Activated CD4-positive, CD25-positive, alpha-beta regulatory T cell treated with anti-CD3 and anti-CD28 coated beads, Interleukin-2, amount 50 U/mL, for 72 hours (primary cell): Measurements from ENCODE around the gene ANKHD1.
"Not testable (repeated sequence)": the region's sequence is repeated elsewhere in the genome, so short reads cannot be mapped to it uniquely, and the experiment has no call there.

ENCODE experiments used
- DNase-seq: peaks from one replicate; pipeline ENCODE4 v3.0.0; 2021

ANKHD1 gene

DNA sequence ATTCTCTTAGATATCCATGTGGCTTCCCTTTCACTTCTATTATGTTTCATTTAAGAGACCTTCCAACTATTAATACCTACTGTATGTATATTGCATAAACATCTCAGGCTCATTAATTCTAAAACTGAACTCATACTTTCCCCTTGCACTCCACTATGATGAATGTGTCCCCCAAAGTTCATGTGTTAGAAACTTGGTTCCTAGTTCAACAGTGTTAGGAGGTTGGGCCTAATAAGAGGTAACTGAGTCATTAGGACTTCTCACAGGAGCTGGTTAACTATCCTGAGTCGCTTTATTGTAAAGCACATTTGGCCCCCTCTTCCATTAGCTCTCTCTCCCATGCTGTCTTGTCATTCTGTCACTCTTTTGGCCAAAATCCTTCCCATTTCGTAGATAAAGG is 22.0 kb downstream of the ANKHD1 start:
- DNase-seq, result no peak

DNA sequence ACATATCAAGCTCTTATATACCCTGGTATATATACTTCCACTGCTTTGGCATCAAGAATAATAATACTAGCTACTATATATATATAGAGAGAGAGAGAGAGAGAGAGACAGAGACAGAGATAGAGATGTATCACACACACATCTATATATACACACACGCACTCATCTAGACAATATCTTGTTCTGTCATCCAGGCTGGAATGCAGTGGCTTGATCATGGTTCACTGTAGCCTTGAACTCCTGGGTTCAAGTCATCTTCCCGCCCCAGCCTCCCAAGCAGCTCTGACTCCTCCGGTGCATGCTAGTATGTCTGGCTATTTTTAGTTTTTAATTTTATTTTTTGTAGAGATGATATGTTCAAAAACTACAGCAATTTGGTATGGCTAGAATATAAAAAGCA is 22.5 kb downstream of the ANKHD1 start:
- no peak for DNase-seq

DNA sequence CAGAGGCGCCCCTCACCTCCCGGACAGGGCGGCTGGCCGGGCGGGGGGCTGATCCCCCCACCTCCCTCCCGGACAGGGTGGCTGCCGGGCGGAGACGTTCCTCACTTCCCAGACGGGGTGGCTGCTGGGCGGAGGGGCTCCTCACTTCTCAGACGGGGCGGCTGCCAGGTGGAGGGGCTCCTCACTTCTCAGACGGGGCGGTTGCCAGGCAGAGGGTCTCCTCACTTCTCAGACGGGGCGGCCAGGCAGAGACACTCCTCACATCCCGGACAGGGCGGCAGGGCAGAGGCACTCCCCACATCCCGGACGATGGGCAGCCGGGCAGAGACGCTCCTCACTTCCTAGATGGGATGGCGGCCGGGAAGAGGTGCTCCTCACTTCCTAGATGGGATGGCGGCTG is 26.1 kb downstream of the ANKHD1 start:
- DNase-seq, result not testable (repeated sequence)

GRCh38 chr5:140429724-140430123 is 28.1 kb downstream of the ANKHD1 start:
- DNase-seq, result no peak

- no peak for DNase-seq
These were observed 30.6 kb downstream of the ANKHD1 start for GRCh38 chr5:140432212-140432611.

GRCh38 chr5:140432916-140433315 is 31.3 kb downstream of the ANKHD1 start:
- DNase-seq, result no peak

DNA sequence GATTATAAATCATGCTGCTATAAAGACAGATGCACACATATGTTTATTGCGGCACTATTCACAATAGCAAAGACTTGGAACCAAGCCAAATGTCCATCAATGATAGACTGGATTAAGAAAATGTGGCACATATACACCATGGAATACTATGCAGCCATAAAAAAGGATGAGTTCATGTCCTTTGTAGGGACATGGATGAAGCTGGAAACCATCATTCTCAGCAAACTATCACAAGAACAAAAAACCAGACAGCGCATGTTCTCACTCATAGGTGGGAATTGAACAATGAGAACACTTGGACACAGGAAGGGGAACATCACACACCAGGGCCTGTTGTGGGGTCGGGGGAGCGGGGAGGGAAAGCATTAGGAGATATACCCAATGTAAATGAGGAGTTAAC is 55.7 kb downstream of the ANKHD1 start:
- not testable (repeated sequence) for DNase-seq

DNA sequence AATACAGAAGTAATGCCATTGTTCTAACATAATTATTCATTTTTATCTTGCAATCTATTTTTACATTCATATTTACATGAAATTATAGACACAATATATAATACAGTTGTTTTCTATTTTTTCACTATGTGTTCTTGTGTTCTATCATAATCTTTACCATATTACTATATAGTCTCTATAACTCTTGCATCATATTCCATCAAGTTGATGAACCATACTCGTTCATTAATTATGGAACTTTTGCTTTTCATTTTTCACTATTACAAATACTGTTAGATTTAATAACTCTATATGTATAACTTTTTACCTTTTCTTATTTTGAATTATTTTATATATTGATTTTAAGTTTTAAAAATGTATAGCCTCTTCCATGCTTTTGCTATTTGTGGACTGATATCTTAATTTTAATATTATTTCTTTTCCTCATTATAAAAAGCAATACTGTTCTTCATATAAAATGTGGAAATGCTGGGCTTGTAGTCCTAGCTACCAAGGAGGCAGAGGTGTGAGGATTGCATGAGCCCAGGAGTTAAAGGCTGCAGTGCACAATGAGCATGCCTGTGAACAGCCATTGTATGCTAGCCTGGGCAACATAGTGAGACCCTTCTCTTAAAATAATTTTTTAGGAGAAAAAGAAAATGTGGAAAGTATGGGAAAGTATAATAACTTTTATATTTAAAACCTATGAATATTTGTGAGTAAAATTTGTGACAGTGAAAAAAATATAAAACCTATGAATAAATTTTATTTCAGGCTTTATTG is 65.5 kb downstream of the ANKHD1 start:
- no peak for DNase-seq

- no peak for DNase-seq
These were observed 66.6 kb downstream of the ANKHD1 start for GRCh38 chr5:140468188-140468587.

DNA sequence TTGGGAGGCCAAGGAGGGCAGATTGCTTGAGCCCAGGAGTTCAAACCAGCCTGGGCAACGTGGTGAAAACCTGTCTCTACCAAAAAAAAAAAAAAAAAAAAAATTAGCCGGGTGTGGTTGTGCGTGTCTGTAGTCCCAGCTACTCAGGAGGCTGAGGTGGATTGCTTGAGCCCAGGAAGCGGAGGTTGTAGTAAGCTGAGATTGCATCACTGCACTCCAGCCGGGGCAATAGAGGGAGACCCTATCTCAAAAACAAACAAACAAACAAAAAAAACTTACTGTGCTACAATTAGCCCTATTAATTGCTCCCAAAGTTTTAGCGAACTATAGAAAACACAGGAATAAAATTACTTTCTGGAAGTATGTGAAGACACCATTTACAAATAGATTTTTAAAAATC is 67.6 kb downstream of the ANKHD1 start:
- DNase-seq, result no peak

- DNase-seq, result no peak
These were observed 78.8 kb downstream of the ANKHD1 start for GRCh38 chr5:140480310-140481014.

GRCh38 chr5:140481758-140482157 is 80.1 kb downstream of the ANKHD1 start:
- no peak for DNase-seq

- no peak for DNase-seq
These were observed 81.4 kb downstream of the ANKHD1 start for GRCh38 chr5:140483055-140483454.

- not testable (repeated sequence) for DNase-seq
These were observed 86.5 kb downstream of the ANKHD1 start for GRCh38 chr5:140488141-140488540.

GRCh38 chr5:140488914-140489313 is 87.3 kb downstream of the ANKHD1 start:
- no peak for DNase-seq

DNA sequence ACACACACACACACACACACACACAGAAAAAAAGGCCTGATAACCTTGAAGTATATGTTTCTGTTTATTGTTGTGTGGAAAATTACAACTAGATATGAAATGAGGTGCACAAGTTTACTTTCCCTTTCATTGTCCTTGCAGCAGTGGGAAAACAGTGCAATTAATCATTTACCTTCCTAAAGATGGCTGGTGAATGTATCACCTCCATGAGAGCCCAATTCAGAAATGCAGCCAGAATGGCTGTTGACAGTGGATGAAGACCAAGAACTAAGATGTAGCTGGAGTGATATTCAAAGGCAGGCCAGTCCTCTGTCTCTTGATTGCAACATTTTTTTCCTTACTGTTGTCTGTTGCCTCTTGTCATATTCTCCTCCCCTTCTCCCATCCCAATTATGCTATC is 96.3 kb downstream of the ANKHD1 start:
- no peak for DNase-seq

GRCh38 chr5:140498591-140498990 is 97.0 kb downstream of the ANKHD1 start:
- DNase-seq, result no peak

DNA sequence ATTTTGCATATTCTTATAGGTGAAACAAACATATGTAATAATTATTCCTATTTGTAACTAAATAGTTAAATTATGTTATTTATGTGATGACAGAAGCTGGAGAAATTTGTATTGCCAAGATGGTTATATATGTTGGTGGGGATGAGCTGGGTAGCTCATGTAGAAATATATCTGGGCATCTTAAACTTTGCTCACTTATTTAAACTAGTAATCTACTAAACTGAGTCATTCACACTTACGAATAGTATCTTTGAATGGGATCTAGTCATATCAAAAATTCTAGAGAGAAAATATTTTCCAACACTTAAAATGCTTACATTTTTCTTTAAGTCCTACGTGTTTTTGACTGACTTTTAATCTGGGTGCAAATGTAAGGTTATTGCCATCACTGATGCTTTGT is 101.2 kb downstream of the ANKHD1 start:
- no peak for DNase-seq

DNA sequence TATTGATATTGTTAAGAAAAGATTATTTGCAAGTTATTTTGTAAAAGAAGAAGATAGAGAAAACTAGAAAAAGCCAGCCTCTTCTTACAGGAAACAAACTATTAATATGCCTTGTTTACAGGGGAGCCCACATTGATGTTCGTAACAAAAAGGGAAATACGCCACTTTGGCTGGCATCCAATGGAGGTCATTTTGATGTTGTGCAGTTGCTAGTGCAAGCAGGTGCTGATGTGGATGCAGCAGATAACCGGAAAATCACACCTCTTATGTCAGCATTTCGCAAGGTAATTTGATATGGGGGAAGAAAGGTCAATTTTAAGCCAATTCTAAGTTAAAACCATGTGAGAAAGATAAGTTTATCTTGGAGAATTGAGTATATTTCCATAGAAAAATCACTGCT is 108.3 kb downstream of the ANKHD1 start:
- no peak for DNase-seq

GRCh38 chr5:140513124-140513523 is 111.5 kb downstream of the ANKHD1 start:
- no peak for DNase-seq

DNA sequence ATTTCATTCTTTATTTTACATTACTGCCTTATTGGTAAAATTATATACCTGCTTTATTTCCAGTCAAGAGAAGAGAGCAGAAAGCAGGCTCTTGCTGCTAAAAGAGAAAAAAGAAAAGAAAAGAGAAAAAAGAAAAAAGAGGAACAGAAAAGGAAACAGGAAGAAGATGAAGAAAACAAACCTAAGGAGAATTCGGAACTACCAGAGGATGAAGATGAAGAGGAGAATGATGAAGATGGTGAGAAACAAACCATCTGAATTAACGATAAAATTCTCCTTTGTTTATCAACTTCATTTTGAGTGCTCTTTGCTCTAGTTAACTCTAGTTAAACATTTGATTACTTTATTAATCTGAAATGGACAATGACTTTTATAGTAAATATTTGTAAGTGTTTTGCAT is 122.4 kb downstream of the ANKHD1 start:
- no peak for DNase-seq

DNA sequence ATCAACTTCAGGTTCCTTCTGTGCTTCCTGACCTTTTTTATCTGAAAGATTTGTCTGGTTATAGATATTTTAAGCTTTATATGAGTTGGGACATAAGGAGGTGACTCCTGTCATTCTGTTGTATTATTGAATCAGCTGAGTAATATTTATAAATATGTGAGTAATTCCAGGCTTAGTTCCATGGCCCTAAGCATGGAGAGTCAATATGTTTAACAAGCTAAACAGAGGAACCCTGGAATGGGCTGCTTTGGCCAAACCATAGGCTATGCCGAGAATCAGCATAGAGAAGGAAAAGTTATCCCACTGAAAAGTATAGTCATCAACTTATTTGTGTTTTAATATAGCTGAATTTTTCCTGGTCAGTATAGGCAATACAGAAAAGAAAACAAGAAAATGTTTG is 138.6 kb downstream of the ANKHD1 start:
- DNase-seq, result no peak

GRCh38 chr5:140542972-140543371 is 141.3 kb downstream of the ANKHD1 start:
- DNase-seq, result no peak

DNA sequence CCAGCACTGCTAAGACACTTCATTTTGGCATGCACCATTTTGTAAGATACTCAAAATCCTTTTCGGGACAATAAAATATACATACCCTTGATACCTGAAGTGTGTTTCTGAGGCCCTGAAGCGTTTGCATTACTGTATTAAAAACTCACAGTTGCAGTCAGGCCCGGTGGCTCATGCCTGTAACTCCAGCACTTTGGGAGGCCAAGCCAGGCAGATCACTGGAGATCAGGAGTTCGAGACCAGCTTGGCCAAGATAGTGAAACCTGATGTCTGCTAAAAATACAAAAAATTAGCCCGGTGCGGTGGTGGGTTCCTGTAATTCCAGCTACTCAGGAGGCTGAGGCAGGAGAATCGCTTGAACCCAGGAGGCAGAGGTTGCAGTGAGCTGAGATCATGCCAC is 143.4 kb downstream of the ANKHD1 start:
- DNase-seq, result no peak

DNA sequence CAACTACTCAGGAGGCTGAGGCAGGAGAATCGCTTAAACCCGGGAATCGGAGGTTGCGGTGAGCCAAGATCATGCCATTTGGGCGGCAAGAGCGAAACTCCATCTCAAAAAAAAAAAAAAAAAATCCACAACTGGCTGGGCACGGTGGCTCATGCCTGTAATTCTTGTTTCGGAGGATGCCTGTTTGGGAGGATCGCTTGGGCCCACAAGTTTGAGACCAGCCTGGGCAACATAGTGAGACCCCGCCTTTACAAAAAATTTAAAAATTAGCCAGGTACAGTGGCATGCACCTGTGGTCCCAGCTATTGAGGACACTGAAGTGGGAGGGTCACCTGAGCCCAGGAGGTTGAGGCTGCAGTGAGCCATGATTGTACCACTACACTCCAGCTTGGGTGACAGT is 144.0 kb downstream of the ANKHD1 start:
- no peak for DNase-seq
